GM21737 (cell line): Measurements from ENCODE around the gene CCDC127.

Source experiments
- ATAC-seq: cut with Tn5 transposase; IDR thresholded peaks from one replicate; pipeline ENCODE4 v1.9.1; 2021; ENCODE audit warnings: mild to moderate bottlenecking, moderate library complexity; ENCODE audit not compliant: unreplicated experiment

CCDC127 gene

DNA sequence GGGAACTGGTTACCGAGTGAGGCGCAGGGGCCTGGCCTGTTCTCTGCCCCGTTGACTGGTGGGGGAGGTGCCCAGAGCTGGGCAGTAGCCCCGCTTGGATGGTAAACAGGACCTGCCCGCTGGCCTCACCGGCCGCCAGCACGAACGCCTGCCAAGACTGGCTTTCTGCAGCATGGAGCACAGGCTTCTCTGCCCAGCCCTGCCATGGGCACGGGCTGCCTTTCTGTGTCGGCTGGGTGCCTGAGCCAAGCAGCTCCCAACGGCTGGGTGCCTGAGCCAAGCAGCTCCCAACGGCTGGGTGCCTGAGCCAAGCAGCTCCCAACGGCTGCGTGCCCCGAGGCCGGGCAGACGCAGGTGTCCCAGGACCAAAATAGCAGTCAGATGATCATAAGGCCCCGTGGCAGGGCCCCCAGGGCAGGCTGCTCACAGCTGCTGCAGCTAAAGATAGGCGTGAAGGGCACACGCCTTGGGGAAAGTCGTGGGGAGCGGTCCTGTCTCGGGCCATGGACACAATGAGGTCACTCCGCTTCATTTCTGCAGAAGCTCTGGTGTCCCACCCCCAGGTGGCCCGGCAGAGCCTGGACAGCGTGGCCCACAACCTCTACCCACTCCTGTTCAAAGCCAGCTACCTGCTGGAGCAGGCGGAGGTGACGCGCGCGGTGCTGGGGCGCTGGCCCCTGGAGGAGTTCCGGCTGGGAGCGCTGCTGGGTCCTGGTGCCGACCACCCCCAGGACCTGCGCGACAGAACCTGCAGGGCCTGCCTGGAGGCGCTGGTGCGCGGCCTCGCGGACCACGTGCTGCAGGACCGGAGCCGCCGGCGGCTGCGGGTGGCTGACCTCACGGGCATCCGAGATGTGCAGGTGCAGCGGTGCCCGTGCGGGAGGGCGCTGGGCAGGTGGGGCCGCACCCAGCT lies 26.7 kb downstream of the CCDC127 start, which contains the start of gene LRRC14B:
Gene LRRC14B, plus strand, starts transcription at position 460 of the 913 bp plus-strand sequence. Its CDS starts 44 bp downstream, at position 504.
- no peak for ATAC-seq

DNA sequence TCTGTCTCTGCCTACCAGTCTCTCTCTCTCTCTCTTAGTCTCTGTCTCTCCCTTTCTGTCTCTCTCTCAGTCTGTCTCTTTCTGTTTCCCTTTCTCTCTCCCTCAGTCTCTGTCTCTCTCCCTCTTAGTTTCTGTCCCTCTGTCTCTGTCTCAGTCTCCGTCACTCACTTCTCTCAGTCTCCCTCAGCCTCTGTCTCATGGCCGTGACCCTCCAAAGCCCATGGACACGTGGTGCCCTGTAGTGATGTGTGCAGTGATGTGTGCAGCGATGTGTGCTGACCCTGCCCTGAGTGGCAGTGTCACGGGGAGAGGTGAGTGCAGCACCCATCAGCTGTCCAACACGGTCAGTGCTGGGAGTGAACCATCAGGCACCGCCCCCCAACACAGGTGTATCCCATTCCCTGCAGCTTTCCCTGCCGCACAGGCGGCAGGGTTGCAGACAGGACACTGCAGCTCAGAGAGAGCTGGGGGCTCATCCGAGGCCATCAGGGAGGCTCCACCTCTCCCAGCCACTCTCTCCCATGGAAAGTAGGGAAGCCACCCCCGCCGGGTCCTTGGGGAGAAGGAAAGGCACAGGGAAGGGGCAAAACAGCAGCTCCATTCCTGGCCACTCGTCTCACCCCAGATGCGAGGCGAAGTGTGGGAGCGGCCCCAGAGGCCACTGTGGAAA lies 27.5 kb downstream of the CCDC127 start:
- ATAC-seq, result no peak

DNA sequence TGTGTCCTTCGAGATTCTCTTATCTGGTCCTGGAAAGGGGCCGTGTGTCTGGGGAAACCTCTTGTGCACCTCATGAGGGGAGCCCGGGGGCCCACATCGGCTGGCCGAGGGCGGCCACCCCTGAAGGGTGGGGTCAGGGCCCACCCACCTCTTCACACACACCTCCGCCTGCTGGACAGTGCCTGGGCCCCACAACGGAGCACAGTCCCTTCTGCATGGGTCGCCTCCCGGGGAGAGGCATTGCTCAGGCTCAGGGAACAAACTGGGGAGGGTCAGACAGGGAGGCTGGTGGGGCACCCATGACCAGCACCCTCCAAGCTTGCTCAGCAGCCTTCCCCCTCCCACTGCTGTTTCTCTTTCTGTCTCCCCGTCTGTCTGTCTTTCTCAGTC lies 28.0 kb downstream of the CCDC127 start:
- no peak for ATAC-seq

DNA sequence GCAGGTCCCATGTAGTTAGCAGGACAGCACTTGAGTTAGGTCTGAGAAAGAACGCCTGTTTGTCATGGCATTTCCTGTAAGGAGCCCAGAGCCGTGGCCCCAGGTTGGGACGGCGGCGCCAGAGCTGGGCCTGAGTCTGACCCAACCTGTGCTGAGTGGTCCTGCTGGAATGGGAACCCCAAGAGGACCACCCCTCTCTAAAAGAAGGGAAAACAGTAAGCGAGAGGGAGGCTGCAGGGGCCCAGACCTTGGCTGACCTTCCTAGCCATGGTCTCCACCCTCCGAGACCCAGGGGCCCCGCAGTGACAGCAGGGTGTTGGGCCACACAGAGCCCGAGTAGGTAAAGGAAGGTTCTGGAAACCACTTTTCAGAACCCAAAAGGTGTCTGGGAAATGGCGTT lies 28.5 kb downstream of the CCDC127 start:
- no peak for ATAC-seq

DNA sequence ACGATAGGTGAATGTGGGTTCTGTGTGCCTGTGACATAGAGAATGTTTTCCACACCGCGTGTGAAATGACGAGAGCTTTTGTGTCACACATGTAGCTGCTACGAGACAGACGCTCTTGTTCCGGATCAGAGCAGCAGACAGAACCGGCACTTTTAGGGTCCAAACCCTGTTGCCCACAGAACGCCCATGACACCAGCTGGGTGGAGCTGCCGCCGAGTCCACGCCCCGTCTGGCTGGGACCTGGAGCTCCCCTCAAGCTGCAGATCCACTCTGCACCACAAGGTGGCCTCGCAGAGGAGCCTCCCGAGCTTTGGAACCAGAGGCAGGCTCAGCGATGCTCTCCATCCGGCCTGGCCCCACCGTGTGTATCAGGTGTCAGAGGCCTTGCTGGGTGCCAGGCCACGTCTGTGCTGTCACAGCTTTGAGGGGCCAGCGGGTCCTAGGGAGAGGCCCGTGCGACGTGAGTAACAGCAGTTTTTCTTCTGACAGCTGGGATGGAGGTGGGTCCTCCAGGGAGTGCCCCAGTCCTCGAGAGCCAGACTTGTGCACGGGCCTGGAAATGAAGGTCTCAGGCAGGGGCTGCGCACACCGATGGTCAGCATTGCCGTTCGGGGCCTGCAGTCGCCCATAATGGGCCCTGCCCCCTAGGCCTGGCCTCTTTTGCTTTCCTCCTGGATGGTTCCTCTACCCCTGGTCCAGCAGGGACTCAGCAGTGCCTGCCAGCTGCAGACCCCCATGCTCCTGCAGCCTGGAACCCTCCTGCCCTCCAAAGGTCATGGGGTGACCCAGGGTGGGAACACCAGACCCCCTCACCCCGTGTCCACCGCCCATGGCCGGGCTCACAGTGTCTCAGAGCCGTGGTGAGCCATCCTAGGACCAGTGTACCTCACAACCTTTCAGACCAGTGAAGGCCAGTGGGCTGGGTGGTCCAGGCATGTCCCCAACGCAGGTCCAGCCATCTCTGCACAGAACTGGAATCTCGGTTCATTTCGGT lies 29.2 kb downstream of the CCDC127 start:
- ATAC-seq, result peak; percentile 82

DNA sequence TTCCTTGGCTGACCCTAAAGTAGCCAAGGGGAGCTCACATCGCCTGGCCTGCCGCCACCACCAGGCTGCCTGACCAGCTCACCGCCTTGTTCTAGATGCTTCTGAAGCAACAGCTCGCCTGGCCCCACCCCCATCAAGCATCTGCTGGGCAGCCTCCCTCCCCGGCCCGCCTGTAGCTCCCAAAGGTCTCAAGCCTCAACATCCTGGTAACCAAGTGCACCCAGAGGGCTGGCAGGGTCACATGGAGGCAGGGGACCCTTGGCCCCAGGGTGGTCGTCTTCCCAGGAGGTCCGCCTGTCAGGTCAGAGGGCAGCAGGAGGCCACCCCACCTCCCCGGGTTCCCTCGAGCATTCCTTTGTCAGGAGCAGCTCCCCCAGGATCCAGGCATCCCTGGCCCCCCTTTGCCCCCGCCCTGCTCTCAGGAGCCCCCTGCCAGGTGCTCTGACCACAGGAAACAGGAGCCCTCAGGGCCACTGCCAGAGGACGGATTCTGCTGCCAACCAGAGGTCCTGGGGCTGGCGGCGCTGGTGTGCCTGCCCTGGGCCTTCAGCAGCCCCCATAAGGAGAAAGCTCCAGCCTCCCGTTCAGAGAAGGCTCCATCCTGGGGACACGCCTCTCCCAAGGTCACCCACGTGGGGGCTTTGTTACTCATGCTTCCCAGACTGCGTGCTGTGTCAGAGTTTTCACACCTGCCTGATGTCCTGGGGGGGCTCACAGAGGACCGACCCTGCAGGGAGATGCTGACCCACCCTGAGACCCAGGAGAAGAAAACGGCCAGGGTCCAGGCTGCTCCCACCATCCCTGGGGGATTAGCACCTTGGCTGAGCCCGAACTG lies 30.1 kb downstream of the CCDC127 start:
- no peak for ATAC-seq

DNA sequence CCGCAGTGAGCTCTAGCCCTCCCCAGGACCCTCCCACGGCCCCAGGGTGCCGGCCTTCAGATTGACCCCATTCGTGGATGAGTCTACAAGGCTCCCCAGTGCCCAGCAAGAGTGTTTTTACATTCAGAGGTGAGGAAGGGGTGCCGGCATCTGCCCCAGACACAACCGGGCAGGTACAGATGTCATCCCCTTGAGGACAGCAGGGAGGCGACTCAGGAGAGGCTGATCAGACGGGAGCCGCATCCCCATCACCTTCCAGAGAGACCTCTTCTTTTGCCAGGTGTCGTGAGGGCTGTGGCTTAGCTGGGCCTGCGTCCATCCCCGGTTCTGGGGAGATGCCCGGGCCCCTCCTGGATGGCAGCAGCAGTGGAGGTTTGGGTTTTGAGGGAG lies 30.9 kb downstream of the CCDC127 start:
- no peak for ATAC-seq

DNA sequence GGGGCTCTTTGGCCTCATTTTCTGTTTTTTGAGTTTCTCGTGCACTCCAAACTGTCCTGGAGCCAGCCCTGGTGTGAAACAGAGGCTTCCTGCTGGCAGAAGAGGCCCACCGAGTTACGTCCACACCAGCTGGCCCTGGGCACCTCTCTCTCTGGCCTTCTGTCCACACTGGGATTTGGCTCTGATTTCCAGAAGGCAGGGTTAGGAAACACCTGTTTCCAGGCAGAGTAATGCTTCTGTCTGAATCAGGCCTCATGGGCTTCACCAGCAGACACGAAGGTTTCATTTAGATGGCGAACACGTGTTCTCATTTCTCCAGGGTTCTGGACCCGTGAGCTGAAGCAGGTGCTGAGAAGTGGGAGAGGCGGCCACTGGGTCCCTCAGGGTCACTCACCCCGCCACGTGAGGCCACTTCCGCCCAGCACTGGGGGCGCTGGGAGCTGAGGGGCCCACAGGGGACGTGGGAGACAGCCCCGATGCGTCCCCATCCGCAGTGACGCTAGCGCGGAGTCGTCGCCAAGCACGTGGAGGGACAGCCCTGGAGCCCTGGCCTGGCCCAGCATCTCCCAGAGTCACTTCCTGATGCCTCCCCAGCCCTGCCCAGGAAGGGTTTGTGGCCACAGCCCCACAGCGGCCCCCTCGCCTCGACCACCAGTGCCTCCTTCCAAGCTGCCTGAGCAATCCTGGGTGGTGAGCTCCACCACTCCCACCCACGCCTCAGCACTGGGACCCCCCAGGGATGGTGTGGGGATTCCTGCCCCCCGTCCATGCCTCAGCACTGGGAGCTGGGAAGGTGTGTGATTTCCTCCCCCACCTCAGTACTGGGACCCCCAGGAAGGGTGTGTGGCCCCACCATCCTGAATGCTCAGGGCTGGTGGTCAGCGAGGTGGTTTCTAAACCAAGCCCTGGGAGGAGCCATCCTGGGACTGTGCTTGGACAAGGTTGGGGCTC lies 31.6 kb downstream of the CCDC127 start:
- ATAC-seq, result no peak

DNA sequence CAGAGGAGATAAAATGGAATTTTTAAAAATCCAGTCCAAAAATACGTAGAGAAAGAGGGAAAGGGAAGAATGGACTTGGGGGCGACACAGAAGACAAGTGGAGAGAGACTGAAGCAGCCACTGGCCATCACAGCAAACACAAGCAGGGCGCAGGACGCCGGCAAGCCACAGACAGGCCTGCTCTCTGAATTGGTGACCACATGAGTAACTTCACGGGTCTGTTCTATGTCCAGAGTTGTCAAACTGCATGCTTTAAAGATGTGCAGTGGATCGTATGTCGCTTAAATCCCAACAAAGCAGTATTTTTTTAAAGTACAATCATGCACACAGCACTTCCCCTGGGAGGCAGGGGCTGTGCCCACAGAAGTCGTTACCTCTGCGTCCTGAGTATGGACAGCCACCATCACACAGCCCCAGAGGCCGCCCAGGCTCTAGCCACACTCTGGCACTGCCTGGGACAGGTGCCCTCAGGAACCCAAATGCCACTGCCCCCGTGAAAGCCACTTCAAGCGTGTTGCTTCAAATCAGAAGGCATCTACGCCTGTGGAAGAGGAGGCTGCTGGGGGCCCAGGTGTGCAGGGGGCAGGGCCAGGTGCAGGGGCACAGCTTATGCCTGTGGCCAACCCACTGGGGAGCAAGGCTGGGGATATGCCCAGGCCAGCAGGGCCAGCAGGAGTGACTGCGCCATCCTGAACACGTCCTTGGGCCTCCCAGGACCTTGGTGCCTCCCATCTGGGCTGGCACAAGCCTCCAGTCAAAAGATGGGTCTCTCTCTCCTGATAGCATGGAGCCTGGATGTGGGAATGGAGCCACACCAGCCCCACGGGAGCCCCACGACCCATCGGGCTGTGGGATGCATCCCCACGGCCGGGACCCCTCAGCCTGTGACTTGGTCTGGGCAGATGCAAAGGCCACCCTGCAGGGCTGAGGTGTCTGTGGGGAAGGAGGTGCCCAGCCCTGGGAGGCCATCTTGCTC lies 32.6 kb downstream of the CCDC127 start:
- ATAC-seq, result no peak

DNA sequence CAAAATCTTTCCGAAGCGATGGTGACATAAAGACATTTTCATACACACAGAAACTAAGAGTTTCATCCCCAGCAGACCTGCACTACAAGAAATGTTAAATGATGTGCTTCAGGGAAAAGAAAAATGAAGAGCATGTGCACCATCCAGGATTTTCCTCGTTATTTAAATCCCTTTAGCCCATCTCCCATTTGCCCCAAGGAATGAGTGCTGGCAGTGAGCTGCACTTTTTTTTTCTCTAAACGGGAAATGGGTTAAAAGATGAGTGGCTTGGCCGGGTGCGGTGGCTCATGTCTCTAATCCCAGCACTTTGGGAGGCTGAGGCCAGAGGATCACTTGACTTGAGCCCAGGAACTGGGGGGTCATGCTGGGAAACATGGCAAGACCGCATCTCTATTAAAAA lies 33.5 kb downstream of the CCDC127 start:
- ATAC-seq, result no peak

DNA sequence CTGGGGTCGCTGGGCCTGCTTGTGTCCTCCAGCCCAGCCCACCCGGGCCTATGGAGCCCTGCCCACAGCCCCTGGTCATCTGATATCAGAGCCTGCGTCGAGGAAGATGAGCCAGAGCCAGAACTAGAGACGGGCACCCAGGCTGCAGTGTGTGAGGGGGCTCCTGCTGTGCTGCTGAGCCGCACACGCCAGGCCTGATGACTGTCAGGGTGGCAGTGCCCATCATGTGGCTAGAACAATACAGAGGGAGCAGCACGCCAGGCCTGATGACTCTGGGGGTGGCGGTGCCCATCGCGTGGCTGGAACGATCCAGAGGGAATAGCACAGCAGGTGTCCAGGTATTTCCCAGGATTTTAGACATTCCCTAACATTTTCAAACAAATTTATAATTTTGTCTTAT lies 35.8 kb downstream of the CCDC127 start:
- no peak for ATAC-seq

DNA sequence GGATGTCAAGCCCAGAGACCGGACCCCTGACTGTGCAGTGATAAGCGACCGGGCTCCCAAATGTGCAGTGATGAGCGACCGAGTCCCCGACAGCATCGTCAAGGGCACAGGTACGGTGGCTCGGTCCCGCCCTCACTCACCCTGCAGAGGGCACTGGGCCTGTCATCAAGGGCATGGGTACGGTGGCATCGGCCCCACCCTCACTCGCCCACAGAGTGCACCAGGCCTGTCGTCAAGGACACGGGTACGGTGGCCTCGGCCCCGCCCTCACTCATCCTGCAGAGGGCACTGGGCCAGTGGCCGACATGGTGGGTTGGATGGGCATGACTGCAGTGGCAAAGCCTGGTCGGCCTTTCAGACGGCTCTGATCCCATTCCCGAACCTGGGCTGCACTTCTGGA lies 36.4 kb downstream of the CCDC127 start:
- no peak for ATAC-seq

DNA sequence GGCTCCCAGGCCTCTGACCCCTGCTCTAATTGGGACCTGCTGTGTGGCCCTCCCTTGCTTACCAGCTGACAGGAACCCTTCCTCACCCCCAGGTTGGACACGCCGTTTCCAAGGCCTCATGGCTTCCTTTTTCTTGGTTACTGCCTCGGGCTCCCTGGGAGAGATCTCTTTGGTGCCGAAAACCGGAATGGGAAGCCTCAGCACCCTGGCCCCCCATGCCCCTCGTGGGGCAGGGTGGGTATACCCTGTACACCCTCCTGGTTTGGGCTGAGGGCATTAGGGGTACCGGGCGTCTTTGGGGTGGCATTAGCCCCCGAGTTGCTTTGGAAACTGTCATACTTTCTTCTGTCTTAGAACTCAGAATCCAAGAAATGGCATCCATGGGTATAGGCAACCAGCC lies 36.8 kb downstream of the CCDC127 start:
- ATAC-seq, result no peak

DNA sequence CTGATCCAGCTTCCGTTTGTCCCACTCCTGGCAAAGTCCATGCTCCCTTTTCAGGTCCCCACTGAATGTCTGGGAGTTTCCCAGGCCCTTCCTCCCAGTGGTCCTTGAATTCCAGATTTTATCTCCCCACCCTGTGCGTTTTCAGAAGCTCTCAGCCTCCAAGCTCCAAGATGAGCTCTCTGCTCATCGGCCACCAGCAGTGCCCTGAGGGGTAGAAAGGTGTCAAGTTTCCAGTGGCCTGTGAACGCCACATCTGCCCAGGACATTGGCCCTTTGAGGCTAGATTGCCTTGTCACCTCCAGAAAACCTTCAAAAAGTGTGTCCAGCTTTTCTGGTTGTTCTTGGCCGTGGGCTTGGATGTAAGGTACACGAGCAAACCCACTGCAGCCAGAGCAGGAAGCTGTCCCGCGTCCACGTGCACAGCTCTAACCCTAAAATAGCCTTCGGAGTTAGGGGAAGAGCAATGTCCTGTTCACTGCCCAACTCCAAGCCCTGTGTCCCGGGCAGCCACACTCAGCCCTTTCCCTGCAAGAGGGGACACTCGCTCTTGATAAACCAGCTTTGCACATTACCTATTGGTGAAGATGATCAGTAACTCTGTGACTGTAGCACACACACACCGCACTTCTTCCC lies 37.6 kb downstream of the CCDC127 start:
- no peak for ATAC-seq

DNA sequence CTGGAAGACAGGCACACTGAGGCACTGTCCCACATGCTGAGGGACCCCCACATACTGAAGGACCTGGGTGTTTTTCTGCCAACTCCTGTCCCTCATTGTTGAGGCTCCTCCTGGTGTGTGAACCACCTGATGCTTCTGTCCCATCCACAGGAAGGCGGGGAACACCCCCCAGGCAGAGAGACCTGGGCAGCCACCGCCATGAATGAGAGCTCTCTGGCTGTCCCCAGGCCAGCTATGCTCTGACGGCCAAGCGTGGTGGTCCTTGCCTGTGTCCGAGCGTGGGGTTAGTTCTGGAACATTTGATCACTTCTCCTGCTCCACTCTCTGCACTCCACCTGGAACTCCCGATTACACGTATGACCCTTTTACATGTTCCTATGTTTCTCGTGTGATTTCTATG lies 38.6 kb downstream of the CCDC127 start:
- no peak for ATAC-seq

DNA sequence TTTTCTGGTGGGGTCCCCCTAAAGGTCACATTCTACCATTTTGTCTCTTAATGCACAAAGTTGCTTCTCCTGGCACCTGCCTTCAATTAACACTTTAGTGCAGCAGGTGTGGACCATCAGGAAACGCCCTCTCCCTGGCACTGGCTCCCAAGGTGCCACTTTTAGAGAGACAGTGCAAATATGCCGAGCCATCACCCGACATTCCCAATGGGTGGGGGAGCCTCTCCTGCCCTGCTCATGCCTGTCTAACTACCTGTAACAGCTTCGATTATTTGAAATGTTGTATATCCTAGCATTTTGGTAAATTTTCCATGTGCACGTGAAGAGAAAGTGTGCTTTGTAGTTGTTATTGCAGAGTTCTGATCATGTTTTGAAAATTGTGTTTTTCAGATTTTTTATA lies 39.8 kb downstream of the CCDC127 start:
- ATAC-seq, result no peak

DNA sequence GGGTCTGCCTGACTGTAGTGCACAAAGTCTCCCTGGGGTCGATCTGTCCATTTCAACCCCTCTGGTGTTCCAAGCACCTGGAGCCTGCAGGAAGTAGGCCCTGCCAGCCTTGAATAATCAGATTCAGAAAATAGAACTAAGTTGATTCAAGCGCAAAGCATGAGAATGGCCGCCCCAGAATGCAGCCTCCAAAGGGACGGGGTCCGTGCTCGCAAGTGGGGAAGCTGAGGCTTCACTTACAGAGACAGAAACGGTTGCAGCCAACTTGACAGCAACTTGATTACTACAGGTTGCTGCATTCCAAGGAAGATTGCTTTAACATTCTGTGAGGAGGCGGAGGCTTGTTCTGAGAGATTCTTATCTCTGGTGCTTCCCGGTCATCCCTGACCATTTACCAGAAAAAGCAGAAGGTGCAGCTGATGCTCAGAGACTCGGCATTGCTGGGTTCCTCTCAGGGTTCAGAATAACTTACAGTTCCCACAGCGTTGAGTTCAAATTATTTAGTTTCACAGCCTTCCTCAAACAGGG lies 41.6 kb downstream of the CCDC127 start:
- ATAC-seq, result no peak
